Left lung (tissue), 10 donors: ENCODE measurements around the gene SMCO1. TPM values are rescaled to one million over a fixed set of nuclear protein-coding genes. Genes with fewer than 3 reads are reported as not detected.

Source experiments
- ATAC-seq: fragments of 200-7000 bp; cut with Tn5 transposase; one replicate; pipeline ENCODE4 v1.9.1; 2020; ENCODE audit warnings: moderate library complexity
- DNase-seq, 4 donors: peaks; one replicate each; pipeline ENCODE4 v3.0.0-alpha.2; 2013 to 2020
- H3K27ac ChIP-seq, 2 donors: fragments of 200-600 bp; sonication (generic) in 1 of 2; one replicate each; pipeline versions ENCODE4 v1.5.0 to v1.8.0; 2020 to 2021
- H3K27me3 ChIP-seq, 2 donors: fragments of 200-600 bp; sonication (generic) in 1 of 2; one replicate each; pipeline versions ENCODE4 v1.5.0 to v1.8.0; 2020 to 2021
- H3K36me3 ChIP-seq, 2 donors: fragments of 200-600 bp; sonication (generic) in 1 of 2; one replicate each; pipeline versions ENCODE4 v1.5.0 to v1.8.0; 2020 to 2021
- H3K4me1 ChIP-seq, 2 donors: fragments of 200-600 bp; one replicate each; pipeline ENCODE4 v1.8.0; 2021
- H3K4me3 ChIP-seq, 2 donors: fragments of 200-600 bp; sonication (generic) in 1 of 2; one replicate each; pipeline versions ENCODE4 v1.5.0 to v1.8.0; 2020 to 2021; ENCODE audit warnings: mild to moderate bottlenecking in 1 of 2
- H3K9me3 ChIP-seq, 2 donors: fragments of 200-600 bp; sonication (generic) in 1 of 2; one replicate each; pipeline versions ENCODE4 v1.5.0 to v1.8.0; 2020 to 2021
- CTCF ChIP-seq, 2 donors: fragments of 200-600 bp; sonication (generic) in 1 of 2; IDR thresholded peaks; one replicate each; pipeline versions ENCODE4 v1.5.0 to v1.8.0; 2021; ENCODE audit warnings: antibody characterized with exemption in 2 of 2
- intact Hi-C, 2 donors: fragments of 100-400 bp; cut with DNase I; formaldehyde crosslinking; loops; one replicate each; pipeline versions ENCODE4 v1.11.2 to v1.14.2; 2022
- polyA plus RNA-seq, 6 donors: library from polyadenylated mRNA; unstranded; fragments of 120-200 nt; gene quantifications; one replicate each; pipeline ENCODE4 v1.2.1, GENCODE V29; 2013; ENCODE audit not compliant: insufficient read length in 6 of 6
- total RNA-seq, 2 donors: library from RNA; stranded (reverse); fragmentation: NEBNext Ultra II Directional; extraction: Animal tissue kit (Norgen Biotek cat#: 25700); gene quantifications; one replicate each; pipeline ENCODE4 v1.2.1, GENCODE V29; 2021
- donor health status: DM: no; HTN: yes; CAD: no.
- donor health status: DM: no; HTN: no; CAD: no.

SMCO1 gene
- total and polyA plus RNA-seq, 8 donors: 0.07 TPM; not detected in 7

- Histone ChIP-seq H3K4me1 (peaks cover 9 to 30% of the 10 kb centered on the region in 2 donors), H3K27ac (peak overlapping the region; percentile 70 to 96), H3K9me3 (peaks cover 0 to 3% of the 10 kb centered on the region in 2 donors), H3K36me3 (peaks cover 0 to 7% of the 10 kb centered on the region in 2 donors), H3K27me3 (no peaks in the 10 kb centered on the region), H3K4me3 (peak overlapping the region; percentile 82 to 83)
- TF ChIP-seq CTCF (IDR thresholded peaks at IDR 0.05): no peak
- no peak for DNase-seq
- intact Hi-C loops: no loop called here
- ATAC-seq: peak; percentile 6
Observed at GRCh38 chr3:196501316-196502044, 13.7 kb downstream of the SMCO1 start.

- H3K9me3 ChIP-seq: no peaks in the 10 kb centered on the region
- H3K27ac ChIP-seq: peak overlapping the region; percentile 70 to 96
- ATAC-seq (no peak), DNase-seq (no peak)
- peaks cover 0 to 16% of the 10 kb centered on the region in 2 donors for H3K36me3 ChIP-seq
- no peak for TF ChIP-seq CTCF (IDR thresholded peaks at IDR 0.05)
- H3K4me1 ChIP-seq: peaks cover 9 to 21% of the 10 kb centered on the region in 2 donors
- no peaks in the 10 kb centered on the region for H3K27me3 ChIP-seq
- H3K4me3 ChIP-seq: peak overlapping the region; percentile 82 to 83
- intact Hi-C loops: no loop called here
Observed at GRCh38 chr3:196499807-196500524, 15.2 kb downstream of the SMCO1 start.

- Histone ChIP-seq H3K9me3 (no peaks in the 10 kb centered on the region), H3K4me3 (no peak overlapping the region), H3K27me3 (no peaks in the 10 kb centered on the region), H3K36me3 (peaks cover 0 to 16% of the 10 kb centered on the region in 2 donors), H3K27ac (no peak overlapping the region), H3K4me1 (peaks cover 6 to 21% of the 10 kb centered on the region in 2 donors)
- intact Hi-C loops: no loop called here
- DNase-seq (no peak), ATAC-seq (no peak)
- TF ChIP-seq CTCF (IDR thresholded peaks at IDR 0.05): no peak
Observed at GRCh38 chr3:196499061-196499460, 16.1 kb downstream of the SMCO1 start.

- no peak for TF ChIP-seq CTCF (IDR thresholded peaks at IDR 0.05)
- intact Hi-C loops: no loop called here
- Histone ChIP-seq H3K4me3 (no peak overlapping the region), H3K27me3 (no peaks in the 10 kb centered on the region), H3K9me3 (no peaks in the 10 kb centered on the region), H3K36me3 (peaks cover 0 to 16% of the 10 kb centered on the region in 2 donors), H3K27ac (no peak overlapping the region), H3K4me1 (peaks cover 5 to 21% of the 10 kb centered on the region in 2 donors)
- ATAC-seq (no peak), DNase-seq (no peak)
Observed at GRCh38 chr3:196498297-196498696, 16.8 kb downstream of the SMCO1 start.

GRCh38 chr3:196496183-196496582 lies 19.0 kb downstream of the SMCO1 start:
- intact Hi-C loops: no loop called here
- Histone ChIP-seq H3K4me1 (peaks cover 5 to 24% of the 10 kb centered on the region in 2 donors), H3K27me3 (no peaks in the 10 kb centered on the region), H3K27ac (no peak overlapping the region), H3K9me3 (no peaks in the 10 kb centered on the region), H3K4me3 (no peak overlapping the region), H3K36me3 (peaks cover 0 to 16% of the 10 kb centered on the region in 2 donors)
- no peak for TF ChIP-seq CTCF (IDR thresholded peaks at IDR 0.05)
- DNase-seq (no peak), ATAC-seq (no peak)
